ENCODE data around the gene SMARCB1.

- no peak for TF ChIP-seq CTCF (IDR thresholded peaks at IDR 0.05; ENCODE audit: low read length)
- TF ChIP-seq EZH2 (optimal IDR thresholded peaks at IDR 0.05; ENCODE audit: low read depth, low read length), result no peak
- no peak for TF ChIP-seq EZH2phosphoT487 (IDR thresholded peaks at IDR 0.05; ENCODE audit: low read length)
Measured at GRCh38 chr22:23842599-23842998, 55.8 kb downstream of the SMARCB1 start.
